Type B pancreatic cell (in vitro differentiated cells): ENCODE data around the gene PSMA7. TPM values are rescaled to one million over a fixed set of nuclear protein-coding genes. Genes with fewer than 3 reads are reported as not detected.

Experiments
- DNase-seq: peaks from one replicate; pipeline ENCODE4 v3.0.0; 2021; ENCODE audit warnings: mixed read lengths; ENCODE audit not compliant: unreplicated experiment; ENCODE audit errors: extremely low spot score
- H3K27ac Mint-ChIP-seq: 2 replicates; pipeline ENCODE4 v1.8.0; 2021; ENCODE audit warnings: mild to moderate bottlenecking, mixed read lengths
- H3K27me3 Mint-ChIP-seq: 2 replicates; pipeline ENCODE4 v1.8.0; 2021; ENCODE audit warnings: mixed read lengths
- H3K36me3 Mint-ChIP-seq: 2 replicates; pipeline ENCODE4 v1.8.0; 2021; ENCODE audit warnings: mixed read lengths
- H3K4me1 Mint-ChIP-seq: one replicate; pipeline ENCODE4 v1.8.0; 2021; ENCODE audit warnings: mixed read lengths; ENCODE audit not compliant: unreplicated experiment
- H3K4me3 Mint-ChIP-seq: 2 replicates; pipeline ENCODE4 v1.8.0; 2021; ENCODE audit warnings: mild to moderate bottlenecking, mixed read lengths
- H3K9me3 Mint-ChIP-seq: 2 replicates; pipeline ENCODE4 v1.8.0; 2021; ENCODE audit warnings: mixed read lengths
- CTCF ChIP-seq: fragments of 200-600 bp; sonication (generic); conservative IDR thresholded peaks from 2 replicates; pipeline ENCODE4 v1.5.0; 2021; ENCODE audit warnings: antibody characterized with exemption, mild to moderate bottlenecking
- total RNA-seq: library from RNA; stranded (reverse); gene quantifications from 2 replicates; pipeline ENCODE4 v1.2.1, GENCODE V29; 2021; ENCODE audit warnings: low replicate concordance

The PSMA7 gene
- total RNA-seq, 1 donor from 2014 or later, result 236 TPM

GRCh38 chr20:62089393-62089792, 53.8 kb downstream of the PSMA7 start:
- Mint-ChIP-seq H3K27me3 (peaks cover 14% of the 10 kb centered on the region), H3K4me1 (no peaks in the 10 kb centered on the region), H3K9me3 (no peaks in the 10 kb centered on the region), H3K36me3 (no peaks in the 10 kb centered on the region), H3K4me3 (no peak overlapping the region), H3K27ac (no peak overlapping the region)
- no peak for TF ChIP-seq CTCF
- no peak for DNase-seq

- Mint-ChIP-seq H3K9me3 (no peaks in the 10 kb centered on the region), H3K27ac (no peak overlapping the region), H3K27me3 (peaks cover 14% of the 10 kb centered on the region), H3K4me3 (no peak overlapping the region), H3K36me3 (no peaks in the 10 kb centered on the region), H3K4me1 (no peaks in the 10 kb centered on the region)
- no peak for TF ChIP-seq CTCF
- no peak for DNase-seq
Measured at GRCh38 chr20:62088258-62089127, 54.7 kb downstream of the PSMA7 start.

- no peak for TF ChIP-seq CTCF
- DNase-seq, result no peak
- Mint-ChIP-seq H3K27ac (no peak overlapping the region), H3K4me3 (no peak overlapping the region), H3K9me3 (no peaks in the 10 kb centered on the region), H3K4me1 (no peaks in the 10 kb centered on the region), H3K36me3 (no peaks in the 10 kb centered on the region), H3K27me3 (peaks cover 13% of the 10 kb centered on the region)
Measured at GRCh38 chr20:62087632-62088031, 55.6 kb downstream of the PSMA7 start.

GRCh38 chr20:62087227-62087626, 56.0 kb downstream of the PSMA7 start:
- H3K27me3 Mint-ChIP-seq, result peaks cover 11% of the 10 kb centered on the region
- no peak for DNase-seq
- no peak overlapping the region for H3K4me3 Mint-ChIP-seq
- no peak for TF ChIP-seq CTCF
- H3K27ac Mint-ChIP-seq, result no peak overlapping the region
- no peaks in the 10 kb centered on the region for H3K4me1 Mint-ChIP-seq
- H3K9me3 Mint-ChIP-seq, result no peaks in the 10 kb centered on the region
- no peaks in the 10 kb centered on the region for H3K36me3 Mint-ChIP-seq

Other genes starting within 250 kb of the PSMA7 start
- gene TAF4, start 77.5 kb downstream of the PSMA7 start, total RNA-seq, result 18.5 and 22.2 TPM in 2 replicates
- gene LSM14B, start 20.9 kb downstream of the PSMA7 start, total RNA-seq, result 45.6 and 66.3 TPM in 2 replicates
- 20.5 and 25.5 TPM in 2 replicates for gene SS18L1, start 375 bp upstream of the PSMA7 start, total RNA-seq
- gene MTG2, start 39.6 kb upstream of the PSMA7 start, total RNA-seq, result 35.6 and 37.4 TPM in 2 replicates
- 0.24 and 0.53 TPM in 2 replicates for gene HRH3, start 76.9 kb upstream of the PSMA7 start, total RNA-seq
- 43.7 and 60.5 TPM in 2 replicates for gene OSBPL2, start 95.1 kb upstream of the PSMA7 start, total RNA-seq
- 67.2 and 71.5 TPM in 2 replicates for gene ADRM1, start 159.6 kb upstream of the PSMA7 start, total RNA-seq
- 246 and 611 TPM in 2 replicates for gene LAMA5, start 223.9 kb upstream of the PSMA7 start, total RNA-seq
- gene RPS21, start 243.7 kb upstream of the PSMA7 start, total RNA-seq, result 1,432 and 1,737 TPM in 2 replicates